HG03432 (cell line): ENCODE measurements around the gene PDXK.

ENCODE experiments used
- ATAC-seq: cut with Tn5 transposase; IDR thresholded peaks from one replicate; pipeline ENCODE4 v1.9.1; 2021; ENCODE audit warnings: mild to moderate bottlenecking, moderate library complexity; ENCODE audit not compliant: unreplicated experiment

PDXK gene

GRCh38 chr21:43761886-43762285 is 43.0 kb downstream of the PDXK start:
- ATAC-seq, result no peak

GRCh38 chr21:43762303-43763128 is 43.6 kb downstream of the PDXK start:
- ATAC-seq, result no peak

- ATAC-seq, result no peak
These were observed 45.1 kb downstream of the PDXK start for GRCh38 chr21:43763901-43764523.

GRCh38 chr21:43764576-43765495 is 45.9 kb downstream of the PDXK start:
- no peak for ATAC-seq

GRCh38 chr21:43766734-43767497 is 48.0 kb downstream of the PDXK start:
- ATAC-seq, result no peak

GRCh38 chr21:43767498-43767983 is 48.6 kb downstream of the PDXK start:
- ATAC-seq, result no peak

GRCh38 chr21:43767984-43768867 is 49.3 kb downstream of the PDXK start:
- ATAC-seq, result no peak

GRCh38 chr21:43768868-43769167 is 49.9 kb downstream of the PDXK start:
- no peak for ATAC-seq

- ATAC-seq, result no peak
These were observed 50.5 kb downstream of the PDXK start for GRCh38 chr21:43769325-43769958.

- ATAC-seq, result no peak
These were observed 51.2 kb downstream of the PDXK start for GRCh38 chr21:43770066-43770655.

- no peak for ATAC-seq
These were observed 52.3 kb downstream of the PDXK start for GRCh38 chr21:43771199-43771675.

- ATAC-seq, result no peak
These were observed 52.9 kb downstream of the PDXK start for GRCh38 chr21:43771698-43772424.

GRCh38 chr21:43772425-43772821 is 53.5 kb downstream of the PDXK start:
- no peak for ATAC-seq

GRCh38 chr21:43774163-43774562 is 55.2 kb downstream of the PDXK start:
- ATAC-seq, result no peak

GRCh38 chr21:43775190-43775589 is 56.3 kb downstream of the PDXK start:
- ATAC-seq, result no peak

GRCh38 chr21:43775795-43776430 is 57.0 kb downstream of the PDXK start, which contains the start of gene CSTB:
CSTB (minus strand) TSS chr21:43776308; CDS start chr21:43776269, 39 bp downstream.
- ATAC-seq, result peak; percentile 72

GRCh38 chr21:43777953-43778352 is 59.0 kb downstream of the PDXK start:
- ATAC-seq, result no peak
